Measurements from ENCODE around the gene MCMBP.
"Not testable (repeated sequence)": the region's sequence is repeated elsewhere in the genome, so short reads cannot be mapped to it uniquely, and the experiment has no call there.

The MCMBP gene, protein sequence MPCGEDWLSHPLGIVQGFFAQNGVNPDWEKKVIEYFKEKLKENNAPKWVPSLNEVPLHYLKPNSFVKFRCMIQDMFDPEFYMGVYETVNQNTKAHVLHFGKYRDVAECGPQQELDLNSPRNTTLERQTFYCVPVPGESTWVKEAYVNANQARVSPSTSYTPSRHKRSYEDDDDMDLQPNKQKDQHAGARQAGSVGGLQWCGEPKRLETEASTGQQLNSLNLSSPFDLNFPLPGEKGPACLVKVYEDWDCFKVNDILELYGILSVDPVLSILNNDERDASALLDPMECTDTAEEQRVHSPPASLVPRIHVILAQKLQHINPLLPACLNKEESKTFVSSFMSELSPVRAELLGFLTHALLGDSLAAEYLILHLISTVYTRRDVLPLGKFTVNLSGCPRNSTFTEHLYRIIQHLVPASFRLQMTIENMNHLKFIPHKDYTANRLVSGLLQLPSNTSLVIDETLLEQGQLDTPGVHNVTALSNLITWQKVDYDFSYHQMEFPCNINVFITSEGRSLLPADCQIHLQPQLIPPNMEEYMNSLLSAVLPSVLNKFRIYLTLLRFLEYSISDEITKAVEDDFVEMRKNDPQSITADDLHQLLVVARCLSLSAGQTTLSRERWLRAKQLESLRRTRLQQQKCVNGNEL

DNA sequence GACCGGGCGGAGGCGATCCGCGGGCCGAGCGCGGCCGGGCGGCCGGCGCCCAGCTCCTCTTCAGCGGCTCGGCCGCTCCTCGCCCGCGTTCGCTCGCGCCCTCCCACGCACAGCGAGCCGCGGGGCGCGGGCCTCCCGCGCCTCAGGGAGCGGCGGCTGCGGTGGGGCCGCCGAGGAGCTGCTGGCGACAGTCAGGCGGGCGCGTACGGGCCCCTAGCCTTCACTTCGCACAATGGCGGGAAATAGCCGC lies at the start of gene MCMBP:
TSS of gene MCMBP (minus strand) at position 234 of the 250 bp plus-strand sequence. CDS start 259 bp downstream, outside the sequence.
- no peak for ATAC-seq

DNA sequence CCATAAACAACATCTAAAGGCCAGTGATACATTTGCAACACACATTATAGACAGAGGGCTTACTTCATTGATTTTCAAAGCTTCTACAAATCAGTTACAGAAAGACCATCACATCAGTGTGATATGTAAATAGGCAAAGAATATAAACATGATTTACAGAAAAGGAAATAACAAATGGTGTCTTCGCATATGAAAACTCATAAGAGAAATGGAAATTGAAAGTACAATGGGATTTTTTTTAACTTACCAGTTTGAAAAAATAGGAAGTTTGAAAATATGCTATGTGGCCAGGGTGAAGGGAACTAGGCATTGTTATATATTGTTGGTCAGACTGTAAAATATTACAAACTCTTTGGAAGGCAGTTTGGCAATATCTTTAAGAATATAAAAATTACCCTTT lies 47.2 kb upstream of the MCMBP start:
- ATAC-seq, result no peak

DNA sequence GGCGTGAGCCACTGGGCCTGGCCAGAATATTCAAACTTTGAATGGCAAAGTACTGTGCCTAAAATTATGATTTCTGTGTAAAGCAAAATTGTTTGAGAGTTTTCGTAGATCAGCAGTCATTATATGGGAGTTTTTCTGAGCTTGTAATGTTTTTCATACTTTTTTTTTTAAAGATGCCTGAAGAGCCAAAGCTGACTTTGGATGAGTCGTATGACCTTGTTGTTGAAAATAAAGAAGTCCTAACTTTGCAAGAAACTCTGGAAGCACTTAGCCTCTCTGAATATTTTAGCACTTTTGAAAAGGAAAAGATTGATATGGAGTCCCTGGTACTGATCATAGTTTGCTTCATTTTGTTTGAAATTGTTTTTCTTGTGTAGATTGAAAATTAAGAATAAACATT lies 46.6 kb upstream of the MCMBP start:
- ATAC-seq, result no peak

DNA sequence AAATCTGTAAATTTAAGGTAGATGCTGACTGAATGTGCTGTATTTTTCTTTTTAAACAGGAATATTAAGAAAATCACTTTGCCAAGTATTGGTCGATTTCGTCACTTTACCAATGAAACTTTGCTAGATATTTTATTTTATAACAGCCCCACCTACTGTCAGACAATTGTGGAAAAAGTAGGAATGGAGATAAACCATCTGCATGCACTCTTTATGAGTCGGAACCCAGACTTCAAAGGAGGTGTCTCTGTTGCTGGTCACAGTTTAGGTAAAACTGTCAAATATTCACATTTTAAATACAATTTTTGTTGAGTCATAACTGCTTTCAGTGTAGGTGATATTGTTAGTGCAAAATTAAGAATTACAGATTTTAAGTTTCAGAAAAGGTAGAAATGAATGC lies 45.1 kb upstream of the MCMBP start:
- ATAC-seq, result peak in 1 of 2 donors; percentile 27

DNA sequence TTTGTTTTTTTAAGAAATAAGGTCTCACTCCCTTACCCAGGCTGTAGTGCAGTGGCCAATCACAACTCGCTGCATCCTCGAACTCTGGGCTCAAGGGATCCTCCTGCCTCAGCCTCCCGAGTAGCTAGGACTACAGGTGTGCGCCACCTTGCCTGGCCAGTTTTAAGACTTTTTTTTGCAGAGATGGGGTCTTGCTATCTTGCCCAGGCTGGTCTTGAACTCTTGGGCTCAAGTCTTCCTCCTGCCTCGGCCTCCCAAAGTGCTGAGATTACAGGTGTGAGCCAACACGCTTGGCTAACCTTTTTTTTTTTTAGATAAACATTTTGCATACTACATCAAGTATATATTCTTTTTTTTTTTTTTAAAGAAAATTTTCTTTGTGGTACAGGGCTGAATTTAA lies 38.0 kb upstream of the MCMBP start:
- ATAC-seq, result no peak

DNA sequence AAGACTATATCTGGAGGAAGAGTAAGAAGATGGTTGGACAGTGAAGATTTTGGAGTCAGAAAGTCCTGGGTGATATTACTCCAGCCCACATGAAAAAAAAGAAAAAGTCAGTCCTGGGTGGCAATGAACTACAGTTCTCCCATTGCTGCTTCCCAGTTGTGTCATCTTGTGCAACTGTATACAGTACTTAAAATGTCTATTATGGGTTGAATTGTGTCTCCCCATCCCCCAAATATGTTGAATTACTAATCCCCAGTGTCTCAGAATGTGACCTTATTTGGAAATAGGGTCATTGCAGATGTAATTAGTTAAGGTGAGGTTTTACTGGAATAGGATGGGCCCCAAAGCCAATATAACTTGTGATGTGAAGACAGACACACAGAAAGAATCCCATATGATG lies 35.5 kb upstream of the MCMBP start:
- ATAC-seq, result no peak

DNA sequence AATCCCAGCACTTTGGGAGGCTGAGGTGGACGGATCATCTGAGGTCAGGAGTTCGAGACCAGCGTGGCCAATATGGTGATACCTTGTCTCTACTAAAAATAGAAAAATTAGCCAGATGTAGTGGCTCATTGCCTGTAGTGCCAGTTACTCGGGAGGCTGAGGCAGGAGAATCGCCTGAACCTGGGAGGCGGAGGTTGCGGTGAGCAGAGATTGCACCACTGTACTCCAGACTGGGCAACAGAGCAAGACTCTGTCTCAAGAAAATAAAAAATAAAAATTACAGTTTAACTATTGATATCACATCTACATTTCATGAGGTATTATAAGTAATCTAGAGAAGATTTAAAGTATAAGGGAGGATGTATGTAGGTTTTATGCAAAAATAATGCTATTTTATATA lies 35.1 kb upstream of the MCMBP start:
- ATAC-seq, result not testable (repeated sequence)

DNA sequence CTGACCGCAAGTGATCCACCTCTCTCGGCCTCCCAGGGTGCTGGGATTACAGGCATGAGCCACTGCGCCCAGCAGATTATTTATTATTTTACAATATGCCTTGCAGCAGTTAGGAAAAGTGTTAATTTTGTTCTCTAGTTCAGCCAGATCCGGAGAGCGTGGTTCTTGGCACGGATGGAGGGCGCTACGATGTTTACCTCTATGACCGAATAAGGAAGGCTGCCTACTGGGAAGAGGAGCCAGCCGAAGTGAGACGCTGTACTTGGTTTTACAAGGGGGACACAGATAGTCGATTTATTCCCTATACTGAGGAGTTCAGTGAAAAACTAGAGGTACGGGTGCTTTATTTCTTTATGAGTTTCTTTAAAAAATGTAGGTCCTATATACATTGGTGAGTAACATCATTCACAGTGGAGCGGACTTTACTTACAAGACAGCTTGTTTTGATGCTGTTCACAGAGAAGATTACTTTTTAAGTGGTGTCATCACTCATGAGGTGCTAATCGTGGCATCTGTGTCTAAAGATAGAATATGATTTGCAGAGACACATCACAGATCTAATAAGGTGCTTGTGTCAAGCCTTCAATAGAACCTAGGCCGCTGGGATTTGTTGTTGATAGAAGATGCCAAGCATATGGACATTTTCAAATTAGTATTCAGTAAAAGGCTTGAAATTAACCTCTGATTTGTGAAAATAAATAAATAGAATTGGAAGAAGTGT lies 31.5 kb upstream of the MCMBP start:
- ATAC-seq, result no peak

DNA sequence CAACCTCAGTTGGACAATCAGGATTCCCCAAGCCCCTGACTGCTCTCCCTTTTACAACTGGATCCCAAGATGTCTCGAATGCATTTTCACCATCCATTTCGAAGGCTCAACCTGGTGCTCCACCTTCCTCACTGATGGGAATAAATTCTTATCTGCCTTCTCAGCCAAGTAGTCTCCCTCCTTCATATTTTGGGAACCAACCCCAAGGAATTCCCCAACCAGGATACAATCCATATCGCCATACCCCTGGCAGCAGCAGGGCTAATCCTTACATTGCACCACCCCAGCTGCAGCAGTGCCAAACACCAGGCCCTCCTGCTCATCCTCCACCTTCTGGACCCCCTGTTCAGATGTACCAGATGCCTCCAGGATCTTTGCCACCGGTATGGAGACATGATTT lies 25.9 kb upstream of the MCMBP start:
- ATAC-seq, result no peak

DNA sequence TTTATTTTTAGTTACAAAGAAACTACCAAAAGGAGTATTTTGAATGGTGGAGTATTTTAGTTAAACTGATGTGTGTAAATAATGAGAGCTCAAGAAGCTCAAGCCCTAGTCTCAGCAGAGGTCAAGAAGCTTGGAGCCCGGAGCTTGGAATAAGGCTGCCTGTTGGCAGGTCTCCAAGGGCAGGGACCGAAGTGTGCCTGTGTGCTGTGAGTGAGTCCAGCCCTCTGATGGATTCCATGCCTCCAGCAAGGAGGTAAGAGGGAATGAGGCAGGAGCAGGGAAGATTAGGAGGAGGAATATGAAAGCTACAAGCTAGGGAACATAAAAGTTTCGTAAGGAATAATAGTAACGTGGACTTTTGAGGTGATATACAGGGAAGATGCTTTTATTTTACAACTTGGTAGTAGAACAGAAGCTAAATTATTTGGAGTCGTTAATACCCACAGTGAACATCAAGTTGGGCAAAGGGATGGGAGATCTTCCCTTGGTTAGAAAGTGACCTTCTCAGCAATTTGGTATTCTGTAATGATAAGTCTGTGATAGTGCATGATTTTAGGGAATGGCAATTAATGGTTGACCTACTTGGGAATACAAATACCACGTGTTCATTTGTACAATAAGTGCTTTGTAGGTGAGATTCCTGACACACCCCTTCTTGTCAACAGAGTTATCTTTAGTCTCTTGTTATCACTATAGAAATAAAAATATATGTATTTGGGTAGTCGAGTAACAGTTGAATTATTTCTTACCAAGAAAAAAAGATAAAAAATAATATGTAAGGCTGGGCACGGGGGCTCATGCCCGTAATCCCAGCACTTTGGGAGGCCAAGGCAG lies 24.5 kb upstream of the MCMBP start:
- ATAC-seq, result no peak

DNA sequence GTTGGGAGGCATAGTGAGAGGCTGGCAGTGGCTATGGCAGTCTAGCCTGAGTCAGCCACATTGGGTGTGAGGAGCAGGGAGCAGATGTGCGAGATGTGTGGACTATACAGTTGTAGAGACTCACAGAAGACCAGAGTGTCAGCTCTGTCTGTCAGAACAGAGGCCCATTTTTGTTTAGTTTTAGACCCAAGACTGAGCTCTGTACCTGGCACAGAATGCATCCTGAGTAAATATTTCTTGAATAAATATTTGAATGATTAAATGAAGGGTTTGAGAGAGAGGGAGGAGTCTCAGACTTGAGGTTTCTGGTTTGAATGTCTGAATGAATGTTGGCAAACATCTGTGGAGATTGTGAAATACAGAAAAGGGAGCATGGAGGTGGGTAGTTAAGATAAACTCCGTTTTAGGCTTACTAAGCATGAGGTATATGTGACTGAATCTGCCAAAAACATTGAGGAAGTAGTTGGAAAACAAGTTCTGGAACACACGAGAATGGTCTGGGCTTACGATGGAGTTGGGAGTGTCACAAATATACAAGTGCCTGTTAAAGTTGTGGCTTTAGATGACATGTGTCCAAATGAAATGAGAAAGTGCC lies 23.5 kb upstream of the MCMBP start:
- no peak for ATAC-seq

DNA sequence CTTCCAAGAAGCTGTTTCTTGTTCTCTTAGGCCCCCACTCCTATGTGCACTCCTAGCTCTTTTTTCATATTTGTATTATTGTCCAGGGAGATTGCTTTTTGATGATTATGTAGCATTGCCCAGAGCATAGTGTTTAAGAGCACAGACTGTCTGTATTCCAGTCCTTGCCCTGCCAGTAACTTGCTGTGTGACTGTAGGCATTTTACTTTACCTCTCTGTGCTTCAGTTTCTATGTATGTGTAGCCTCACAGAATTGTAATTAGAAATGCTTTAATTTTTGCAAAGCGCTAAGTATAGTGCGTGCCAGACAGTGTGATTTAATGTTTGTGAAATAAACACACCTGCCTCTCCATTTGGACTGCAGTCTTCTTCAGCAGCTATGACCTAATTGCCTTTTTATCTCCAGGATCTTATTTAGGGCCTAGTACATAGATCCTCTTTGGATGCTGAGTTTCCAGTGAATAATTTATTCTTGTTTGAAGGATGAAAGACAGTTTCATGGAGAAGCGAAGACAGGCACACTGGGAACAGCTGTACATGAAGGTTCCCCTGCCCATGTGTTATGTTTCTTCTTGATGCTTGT lies 21.3 kb upstream of the MCMBP start:
- no peak for ATAC-seq

DNA sequence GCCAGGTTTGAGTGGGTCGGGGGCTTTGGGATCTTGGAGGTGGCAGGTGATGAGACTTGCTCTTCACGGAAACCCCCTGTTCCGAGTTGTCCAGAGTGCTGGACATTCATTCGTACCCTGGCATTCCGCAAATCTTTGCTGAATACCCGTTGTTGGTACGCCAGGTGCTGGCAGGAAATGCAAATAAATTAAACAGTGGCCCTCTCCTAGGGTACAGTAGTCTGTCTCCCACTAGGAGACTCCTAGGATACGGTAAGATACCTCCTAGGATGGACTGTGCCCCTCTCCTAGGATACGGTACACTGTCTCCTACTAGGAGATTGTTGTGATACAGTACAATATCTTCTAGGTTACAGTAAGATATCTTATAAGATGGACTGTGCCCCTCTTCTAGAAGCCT lies 20.4 kb upstream of the MCMBP start:
- no peak for ATAC-seq

DNA sequence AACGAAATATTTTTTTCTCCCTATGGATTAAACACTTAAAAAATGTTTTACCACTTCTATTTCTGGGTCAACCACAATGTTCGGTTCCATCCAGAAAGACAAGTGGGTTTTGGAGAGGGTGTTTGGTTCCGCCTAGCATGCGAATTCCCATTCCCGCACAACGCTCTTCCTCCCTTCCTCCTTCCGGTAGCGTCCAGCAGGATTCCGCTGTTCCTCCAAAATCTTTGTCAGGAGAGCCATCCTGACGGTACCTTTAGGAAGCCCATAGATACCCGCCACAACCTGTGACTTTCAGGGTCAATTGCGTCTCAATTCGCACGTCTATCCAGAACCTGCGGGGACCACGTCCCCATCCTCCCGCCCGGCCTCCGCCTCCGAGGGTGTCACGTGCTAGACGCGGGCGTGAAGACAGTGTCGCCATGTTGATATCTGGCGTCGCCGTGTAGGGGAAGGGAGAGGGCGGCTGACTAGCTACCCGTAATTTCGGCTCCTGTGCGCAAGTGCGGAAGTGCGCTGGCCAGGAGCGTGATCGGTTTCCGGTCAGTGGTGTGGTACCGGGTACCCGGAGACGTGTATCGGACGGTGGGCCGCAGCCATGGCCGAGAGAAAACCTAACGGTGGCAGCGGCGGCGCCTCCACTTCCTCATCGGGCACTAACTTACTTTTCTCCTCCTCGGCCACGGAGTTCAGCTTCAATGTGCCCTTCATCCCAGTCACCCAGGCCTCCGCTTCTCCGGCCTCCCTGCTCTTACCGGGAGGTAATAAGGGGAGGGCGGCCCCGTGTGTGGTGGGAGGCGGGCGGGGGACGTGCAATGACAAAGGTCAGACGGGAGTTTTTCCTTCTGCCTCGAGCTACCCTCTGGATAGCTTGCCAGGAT lies 19.8 kb upstream of the MCMBP start, which contains the start of gene SEC23IP:
TSS of gene SEC23IP (plus strand) at position 543 of the 878 bp plus-strand sequence. CDS start at position 596, 53 bp downstream.
- peak; percentile 99 to 100 for ATAC-seq

DNA sequence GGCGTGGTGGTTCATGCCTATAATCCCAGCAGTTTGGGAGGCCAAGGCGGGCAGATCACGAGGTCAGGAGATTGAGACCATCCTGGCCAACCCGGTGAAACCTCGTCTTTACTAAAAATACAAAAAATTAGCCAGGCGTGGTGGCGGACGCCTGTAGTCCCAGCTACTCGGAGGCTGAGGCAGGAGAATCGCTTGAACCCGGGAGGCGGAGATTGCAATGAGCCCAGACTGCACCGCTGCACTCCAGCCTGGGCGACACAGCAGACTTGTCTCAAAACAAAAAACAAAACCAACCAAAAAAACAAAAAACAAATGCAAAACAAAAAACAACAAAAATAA lies 19.2 kb upstream of the MCMBP start:
- ATAC-seq, result not testable (repeated sequence)

DNA sequence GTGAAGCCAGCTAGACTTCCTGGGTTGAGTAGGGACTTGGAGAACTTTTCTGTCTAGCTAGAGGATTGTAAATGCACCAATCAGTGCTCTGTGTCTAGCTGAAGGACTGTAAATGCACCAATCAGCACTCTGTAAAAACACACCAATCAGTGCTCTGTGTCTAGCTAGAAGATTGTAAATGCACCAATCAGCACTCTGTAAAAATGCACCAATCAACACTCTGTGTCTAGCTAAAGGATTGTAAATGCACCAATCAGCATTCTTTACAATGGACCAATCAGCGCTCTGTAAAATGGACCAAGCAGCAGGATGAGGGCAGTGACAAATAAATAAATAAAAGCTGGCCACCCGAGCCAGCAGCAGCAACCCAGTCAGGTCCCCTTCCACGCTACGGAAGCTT lies 17.7 kb upstream of the MCMBP start:
- not testable (repeated sequence) for ATAC-seq

DNA sequence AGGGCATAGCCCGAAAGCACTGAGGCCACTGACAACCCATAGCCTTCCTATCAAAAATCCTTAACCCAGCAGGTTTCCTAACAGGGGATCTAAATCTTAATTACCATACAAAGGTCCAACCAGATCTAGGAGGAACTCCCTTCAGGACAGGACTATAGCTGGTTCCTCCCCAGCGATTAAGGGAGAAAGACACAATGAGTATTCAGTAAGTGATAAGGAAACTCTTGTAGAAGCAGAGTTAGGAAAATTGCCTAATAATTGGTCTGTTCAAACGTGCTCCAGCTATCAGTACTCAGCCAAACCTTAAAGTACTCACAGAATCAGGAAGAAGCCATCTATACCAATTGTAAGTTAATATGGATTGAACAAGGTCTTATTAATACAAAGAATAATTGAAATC lies 16.6 kb upstream of the MCMBP start:
- not testable (repeated sequence) for ATAC-seq

DNA sequence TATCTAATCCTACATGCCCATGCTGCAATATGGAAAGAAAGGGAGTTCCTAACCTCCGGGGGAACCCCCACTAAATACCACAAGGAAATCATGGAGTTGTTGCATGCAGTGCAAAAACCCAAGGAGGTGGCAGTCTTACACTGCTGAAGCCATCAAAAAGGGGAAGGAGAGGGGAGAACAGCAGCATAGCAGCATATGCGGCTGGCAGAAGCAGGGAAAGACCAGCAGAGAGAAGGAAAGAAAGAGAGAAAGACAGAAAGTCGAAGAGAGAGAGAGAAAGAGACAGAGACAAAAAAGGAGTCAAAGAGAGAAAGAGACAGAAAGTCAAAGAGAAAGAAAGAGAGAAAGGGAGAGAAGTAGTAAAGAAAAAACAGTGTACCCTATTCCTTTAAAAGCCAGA lies 16.1 kb upstream of the MCMBP start:
- not testable (repeated sequence) for ATAC-seq

DNA sequence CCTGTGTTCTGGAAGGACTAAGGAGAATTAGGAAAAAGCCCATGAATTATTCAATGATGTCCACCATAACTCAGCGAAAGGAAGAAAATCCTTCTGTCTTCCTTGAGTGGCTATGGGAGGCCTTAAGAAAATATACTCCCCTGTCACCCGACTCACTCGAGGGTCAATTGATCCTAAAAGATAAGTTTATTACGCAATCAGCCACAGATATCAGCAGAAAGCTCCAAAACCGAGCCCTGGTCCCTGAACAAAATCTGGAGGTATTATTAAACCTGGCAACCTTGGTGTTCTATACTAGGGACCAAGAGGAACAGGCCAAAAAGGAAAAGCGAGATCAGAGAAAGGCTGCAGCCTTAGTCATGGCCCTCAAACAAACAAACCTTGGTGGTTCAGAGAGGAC lies 13.4 kb upstream of the MCMBP start:
- ATAC-seq, result not testable (repeated sequence)

DNA sequence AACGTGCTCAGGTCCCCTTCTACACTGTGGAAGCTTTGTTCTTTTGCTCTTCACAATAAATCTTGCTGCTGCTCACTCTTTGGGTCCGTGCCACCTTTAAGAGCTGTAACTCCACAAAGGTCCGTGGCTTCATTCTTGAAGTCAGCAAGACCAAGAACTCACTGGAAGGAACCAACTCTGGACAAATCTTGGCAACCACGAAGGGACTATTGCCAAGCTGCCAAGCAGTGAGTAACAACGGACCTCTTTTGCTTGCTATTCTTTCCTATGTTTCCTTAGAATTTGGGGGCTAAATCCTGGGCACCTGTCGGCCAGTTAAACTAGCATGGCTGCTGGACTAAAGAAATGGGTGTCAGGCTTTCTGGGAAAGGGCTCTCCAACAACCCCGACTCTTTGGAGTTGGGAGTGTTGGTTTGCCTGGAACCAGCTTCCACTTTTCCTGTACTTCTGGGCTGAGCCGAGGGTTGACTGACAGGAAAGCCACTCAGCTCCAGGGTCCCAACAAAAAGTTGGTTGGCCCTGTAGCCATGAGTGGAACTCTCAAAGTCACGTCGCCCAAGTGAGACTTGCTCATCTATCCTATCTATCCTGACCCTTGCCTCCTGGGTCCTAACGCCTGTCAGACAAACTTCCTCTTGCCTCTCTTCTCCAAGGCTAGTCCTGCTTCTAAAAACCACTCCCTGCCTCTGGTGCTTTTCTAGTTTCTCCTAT lies 11.4 kb upstream of the MCMBP start:
- ATAC-seq, result not testable (repeated sequence)

DNA sequence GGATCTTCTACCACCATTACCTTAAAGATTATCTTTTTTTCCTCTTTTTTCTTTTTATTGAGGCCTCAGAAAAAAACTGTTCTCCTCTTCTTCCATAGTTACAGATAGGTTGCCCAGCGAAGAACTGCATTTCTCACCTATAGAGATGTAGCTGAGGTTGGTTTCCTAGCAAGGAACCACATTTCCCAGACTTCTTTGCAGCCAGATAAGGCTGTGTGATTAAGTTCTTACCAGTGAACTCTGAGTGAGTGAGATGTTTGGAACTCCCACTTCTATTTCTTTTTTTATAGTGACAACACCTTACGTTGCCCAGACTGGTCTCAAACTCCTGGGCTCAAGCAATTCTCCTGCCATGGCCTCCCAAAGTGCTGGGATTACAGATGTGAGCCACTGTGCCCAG lies 5.9 kb upstream of the MCMBP start:
- no peak for ATAC-seq
